Smooth muscle cell (in vitro differentiated cells): ENCODE data around the gene ETV6. TPM values are rescaled to one million over a fixed set of nuclear protein-coding genes. Genes with fewer than 3 reads are reported as not detected.

Source experiments
- DNase-seq: peaks from one replicate; lab custom pipeline; 2025; ENCODE audit not compliant: unreplicated experiment; lab: John Stamatoyannopoulos, UW
- H2AFZ ChIP-seq: fragments of 200-600 bp; sonication (generic); 2 replicates; pipeline ENCODE4 v1.6.0; 2016; ENCODE audit warnings: antibody characterized with exemption, low read depth, mild to moderate bottlenecking
- H3F3A ChIP-seq: fragments of 200-600 bp; sonication (generic); 2 replicates; pipeline ENCODE4 v1.6.0; 2017; ENCODE audit warnings: antibody characterized with exemption, low read depth
- H3K27ac ChIP-seq: fragments of 200-600 bp; sonication (generic); 2 replicates; pipeline ENCODE4 v1.5.1; 2016; ENCODE audit warnings: low read depth, mild to moderate bottlenecking
- H3K27me3 ChIP-seq: fragments of 200-600 bp; sonication (generic); 2 replicates; pipeline ENCODE4 v1.6.1; 2016; ENCODE audit warnings: low read depth, mild to moderate bottlenecking
- H3K36me3 ChIP-seq: fragments of 200-600 bp; sonication (generic); 2 replicates; pipeline ENCODE4 v1.5.1; 2016; ENCODE audit warnings: low read depth
- H3K4me1 ChIP-seq: fragments of 200-600 bp; sonication (generic); 2 replicates; pipeline ENCODE4 v1.5.1; 2016; ENCODE audit warnings: low read depth
- H3K4me2 ChIP-seq: fragments of 200-600 bp; sonication (generic); 2 replicates; pipeline ENCODE4 v1.6.0; 2016; ENCODE audit warnings: mild to moderate bottlenecking
- H3K4me3 ChIP-seq: fragments of 200-600 bp; sonication (generic); 2 replicates; pipeline ENCODE4 v1.5.1; 2016; ENCODE audit warnings: mild to moderate bottlenecking
- H3K79me2 ChIP-seq: fragments of 200-600 bp; sonication (generic); 2 replicates; pipeline ENCODE4 v1.6.0; 2016; ENCODE audit warnings: low read depth, mild to moderate bottlenecking
- H3K9ac ChIP-seq: fragments of 200-600 bp; sonication (generic); 2 replicates; pipeline ENCODE4 v1.6.0; 2016; ENCODE audit warnings: low read depth
- H3K9me3 ChIP-seq: fragments of 200-600 bp; sonication (generic); replicated peaks from 2 replicates; pipeline ENCODE4 v1.5.1; 2016; ENCODE audit warnings: low read depth
- H4K20me1 ChIP-seq: fragments of 200-600 bp; sonication (generic); 2 replicates; pipeline ENCODE4 v1.6.0; 2016; ENCODE audit warnings: low read depth
- WGBS: methylation state at CpG from one replicate; pipeline ENCODE4 v1.1.7; 2016; ENCODE audit warnings: low lambda C conversion rate; 5-methylcytosine and 5-hydroxymethylcytosine counted together
- polyA plus RNA-seq: library from polyadenylated mRNA; unstranded; fragments of >200 nt; fragmentation: Nextera tagmentation; extraction: Ambion mirVana; gene quantifications from 2 replicates; pipeline ENCODE4 v1.2.1, GENCODE V29; 2016
- total RNA-seq: library from RNA; depleted of rRNA; stranded (reverse); fragments of >200 nt; gene quantifications from 2 replicates; pipeline ENCODE4 v1.2.3, GENCODE V29; 2014
- TF ChIP-seq, protein P1 (sequence below): fragments of 200-600 bp; sonication (generic); IDR thresholded peaks from 2 replicates; pipeline ENCODE4 v1.5.1; 2017; ENCODE audit warnings: borderline replicate concordance, mild to moderate bottlenecking, antibody characterized with exemption; ENCODE audit not compliant: insufficient read depth, poor library complexity, severe bottlenecking

Gene ETV6
- total and polyA plus RNA-seq, 2 experiments from 2014 or later = 11.5 to 23.8 TPM

DNA sequence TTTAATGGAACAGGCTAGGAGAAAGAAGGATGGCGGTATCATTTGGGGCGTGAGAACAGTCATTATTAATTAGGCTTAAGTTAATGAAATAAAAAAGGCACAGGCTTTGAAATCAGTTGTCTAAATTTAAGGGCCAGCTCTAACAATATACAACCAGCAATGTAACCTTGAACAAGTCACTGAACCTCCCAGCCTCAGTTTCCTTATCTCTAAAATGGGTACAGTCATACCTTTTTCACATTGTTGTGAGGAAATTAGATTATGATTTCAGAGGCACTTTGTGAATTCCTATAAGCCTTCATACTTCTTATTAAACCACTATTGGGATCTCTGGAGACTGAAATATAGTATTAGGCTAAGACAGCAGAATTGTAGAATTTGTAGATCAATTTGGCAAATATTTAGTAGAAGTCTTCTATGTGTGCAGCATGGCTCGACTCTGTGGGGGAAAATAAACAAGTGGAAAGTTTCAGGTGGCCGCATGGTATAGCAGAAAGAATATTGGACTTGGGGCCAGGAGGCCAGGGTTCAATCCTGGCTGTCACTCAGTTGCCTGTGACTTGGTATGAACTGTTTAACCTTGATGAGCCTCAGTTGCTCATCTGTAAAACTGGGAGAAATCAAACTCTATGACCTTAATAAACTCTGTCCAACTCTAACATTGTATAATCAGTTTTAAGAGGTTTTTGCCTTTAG lies 117.7 kb downstream of the ETV6 start:
- no peak for DNase-seq
- H3K9ac ChIP-seq = no peak overlapping the region
- peaks cover 34% of the 10 kb centered on the region for H3K4me1 ChIP-seq
- no peak overlapping the region for H3K4me3 ChIP-seq
- H3K36me3 ChIP-seq = no peaks in the 10 kb centered on the region
- H2AFZ ChIP-seq = no peak overlapping the region
- TF ChIP-seq, protein P1, sequence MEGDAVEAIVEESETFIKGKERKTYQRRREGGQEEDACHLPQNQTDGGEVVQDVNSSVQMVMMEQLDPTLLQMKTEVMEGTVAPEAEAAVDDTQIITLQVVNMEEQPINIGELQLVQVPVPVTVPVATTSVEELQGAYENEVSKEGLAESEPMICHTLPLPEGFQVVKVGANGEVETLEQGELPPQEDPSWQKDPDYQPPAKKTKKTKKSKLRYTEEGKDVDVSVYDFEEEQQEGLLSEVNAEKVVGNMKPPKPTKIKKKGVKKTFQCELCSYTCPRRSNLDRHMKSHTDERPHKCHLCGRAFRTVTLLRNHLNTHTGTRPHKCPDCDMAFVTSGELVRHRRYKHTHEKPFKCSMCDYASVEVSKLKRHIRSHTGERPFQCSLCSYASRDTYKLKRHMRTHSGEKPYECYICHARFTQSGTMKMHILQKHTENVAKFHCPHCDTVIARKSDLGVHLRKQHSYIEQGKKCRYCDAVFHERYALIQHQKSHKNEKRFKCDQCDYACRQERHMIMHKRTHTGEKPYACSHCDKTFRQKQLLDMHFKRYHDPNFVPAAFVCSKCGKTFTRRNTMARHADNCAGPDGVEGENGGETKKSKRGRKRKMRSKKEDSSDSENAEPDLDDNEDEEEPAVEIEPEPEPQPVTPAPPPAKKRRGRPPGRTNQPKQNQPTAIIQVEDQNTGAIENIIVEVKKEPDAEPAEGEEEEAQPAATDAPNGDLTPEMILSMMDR = no peak
- peak overlapping the region; percentile 76 for H3K4me2 ChIP-seq
- peaks cover 58% of the 10 kb centered on the region for H3K79me2 ChIP-seq
- H3K27ac ChIP-seq = peak overlapping the region; percentile 81
- no peaks in the 10 kb centered on the region for H4K20me1 ChIP-seq
- H3K27me3 ChIP-seq = no peaks in the 10 kb centered on the region
- WGBS = 86% methylated on average over 4 of the region's 4 CpGs
- H3F3A ChIP-seq = peaks cover 42% of the 10 kb centered on the region
- no peaks in the 10 kb centered on the region for H3K9me3 ChIP-seq

DNA sequence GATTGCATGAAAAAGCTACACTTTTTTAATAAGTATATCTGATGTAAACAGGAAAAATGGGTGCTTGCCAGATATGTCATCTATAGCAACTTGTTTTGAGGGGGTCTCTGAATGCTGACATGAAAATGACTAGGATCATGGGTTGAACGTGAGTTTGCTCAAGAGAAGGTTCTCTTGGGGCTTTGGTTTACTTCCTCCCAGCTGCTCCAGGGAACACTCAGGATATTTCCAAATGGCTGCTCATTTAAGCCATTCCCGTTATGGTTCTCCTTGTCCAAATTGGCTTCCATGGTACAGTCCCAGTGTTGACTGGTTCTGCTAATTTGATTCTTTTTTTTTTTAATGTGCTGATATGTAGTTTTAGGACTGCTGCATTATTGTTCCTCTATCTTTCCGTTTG lies 118.3 kb downstream of the ETV6 start:
- H3K36me3 ChIP-seq = no peaks in the 10 kb centered on the region
- TF ChIP-seq, protein P1 = no peak
- H3K79me2 ChIP-seq = peaks cover 64% of the 10 kb centered on the region
- no peaks in the 10 kb centered on the region for H3K9me3 ChIP-seq
- peaks cover 31% of the 10 kb centered on the region for H3K4me1 ChIP-seq
- H3K9ac ChIP-seq = no peak overlapping the region
- peak overlapping the region; percentile 81 for H3K27ac ChIP-seq
- H2AFZ ChIP-seq = no peak overlapping the region
- H3K27me3 ChIP-seq = no peaks in the 10 kb centered on the region
- DNase-seq = no peak
- WGBS = 75% methylated on average over 3 of the region's 3 CpGs
- no peak overlapping the region for H3K4me3 ChIP-seq
- H4K20me1 ChIP-seq = no peaks in the 10 kb centered on the region
- peaks cover 42% of the 10 kb centered on the region for H3F3A ChIP-seq
- H3K4me2 ChIP-seq = no peak overlapping the region

DNA sequence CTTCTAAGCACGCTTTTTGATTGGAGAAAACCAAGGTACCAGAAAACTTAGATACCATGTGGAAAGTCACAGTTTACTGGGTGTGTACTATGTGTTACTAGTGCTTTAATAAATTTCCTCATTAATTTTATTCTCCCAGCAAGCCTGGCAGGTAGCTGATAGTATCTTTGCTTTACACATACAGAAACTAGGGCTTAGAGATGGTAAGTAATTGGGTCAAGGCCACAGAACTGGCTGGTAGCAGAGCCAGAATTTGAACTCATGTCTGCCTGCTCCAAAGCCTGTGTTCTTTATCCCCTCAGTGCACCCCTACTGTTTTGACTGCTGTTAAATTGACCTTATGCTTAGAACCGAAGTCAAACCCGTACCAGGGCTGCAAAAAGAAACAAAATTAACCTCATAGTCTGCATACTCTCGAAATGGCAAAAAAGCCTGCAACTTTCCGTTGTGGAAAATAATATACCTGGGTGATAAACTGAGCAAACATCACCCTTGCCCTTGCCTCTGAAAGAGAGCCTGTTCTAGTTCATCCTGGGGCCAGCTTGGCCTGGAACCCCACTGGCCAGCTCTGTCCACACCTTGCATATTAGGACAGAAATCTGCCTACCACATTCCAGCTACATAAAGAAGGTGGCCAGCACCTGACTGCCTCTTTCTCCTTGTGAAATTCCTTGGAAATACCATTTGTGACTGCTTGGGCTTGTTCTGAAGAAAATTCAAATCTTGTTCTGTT lies 118.9 kb downstream of the ETV6 start:
- Histone ChIP-seq H3K4me1 (peaks cover 26% of the 10 kb centered on the region), H3K4me2 (no peak overlapping the region), H3K27ac (no peak overlapping the region), H3K9me3 (no peaks in the 10 kb centered on the region), H3K27me3 (no peaks in the 10 kb centered on the region), H2AFZ (no peak overlapping the region), H3K4me3 (no peak overlapping the region), H3K36me3 (no peaks in the 10 kb centered on the region), H3F3A (peaks cover 37% of the 10 kb centered on the region), H3K79me2 (peaks cover 68% of the 10 kb centered on the region), H3K9ac (no peak overlapping the region), H4K20me1 (no peaks in the 10 kb centered on the region)
- WGBS = 96% methylated on average over 5 of the region's 5 CpGs
- TF ChIP-seq, protein P1 = no peak
- DNase-seq = no peak
